Endothelial cell of umbilical vein (primary cell): ENCODE data around the gene MAGI3. TPM values are rescaled to one million over a fixed set of nuclear protein-coding genes. Genes with fewer than 3 reads are reported as not detected.

ENCODE experiments used
- BruUV-seq: library from RNA; stranded (reverse); fragments of 400-500 nt; replicated peaks from 2 replicates; lab custom pipeline; 2021; lab: Mats Ljungman, UMichigan
- CTCF ChIA-PET: fragments of 300-600, 350-600 bp; sonication (Branson Sonifier 250); formaldehyde crosslinking; loops from one replicate; lab custom pipeline; 2021; ENCODE audit warnings: antibody characterized with exemption, inconsistent platforms; lab: Charles Lee
- POLR2A ChIA-PET: fragments of 300-600, 350-600 bp; sonication (Branson Sonifier 250); formaldehyde crosslinking; loops from one replicate; lab custom pipeline; 2021; ENCODE audit warnings: antibody characterized with exemption, inconsistent platforms; lab: Charles Lee
- DNase-seq: peaks from one replicate; pipeline ENCODE4 v3.0.0-alpha.2; 2011; ENCODE audit warnings: low read depth, low spot score
- FAIRE-seq: peaks from 2 replicates; lab custom pipeline; 2011; peaks lifted over from hg19 to GRCh38; lab: Jason Lieb, UNC
- H2AFZ ChIP-seq: 2 replicates; pipeline ENCODE4 v1.6.0; 2012; ENCODE audit warnings: low read depth, low read length, control low read depth, inconsistent platforms
- H3K27ac ChIP-seq: 2 replicates; pipeline ENCODE4 v1.5.1; 2011; ENCODE audit warnings: low read depth, mild to moderate bottlenecking, control low read depth, low read length, moderate library complexity; ENCODE audit not compliant: insufficient read depth
- H3K27me3 ChIP-seq, 2 experiments: 2 replicates each; pipeline versions ENCODE4 v1.6.0 to v1.6.1; 2011; ENCODE audit warnings: low read length in 2 of 2, mixed read lengths in 1 of 2; ENCODE audit not compliant: control insufficient read depth in 2 of 2, insufficient read depth in 2 of 2
- H3K36me3 ChIP-seq, 2 experiments: 2 replicates in 1 of 2; 3 replicates in 1 of 2; pipeline ENCODE4 v1.5.1; 2011; ENCODE audit warnings: low read length in 2 of 2, mild to moderate bottlenecking in 1 of 2, moderate library complexity in 1 of 2; ENCODE audit not compliant: control insufficient read depth in 2 of 2, insufficient read depth in 2 of 2; ENCODE audit errors: extremely low read depth in 1 of 2
- H3K4me1 ChIP-seq: 3 replicates; pipeline ENCODE4 v1.5.1; 2011; ENCODE audit warnings: mild to moderate bottlenecking, low read length; ENCODE audit not compliant: control insufficient read depth, insufficient read depth; ENCODE audit errors: extremely low read depth
- H3K4me2 ChIP-seq: 2 replicates; pipeline ENCODE4 v1.6.1; 2011; ENCODE audit warnings: low read length, control low read depth, mixed read lengths; ENCODE audit not compliant: insufficient read depth
- H3K4me3 ChIP-seq, 3 experiments: fragments of 200-600 bp in 1 of 3; sonication (generic), shearing (Covaris generic) in 1 of 3; replicated peaks in 1 of 3; 2 replicates each; pipeline ENCODE4 v1.5.1; 2011 to 2016; ENCODE audit warnings: control low read depth in 3 of 3, low read length in 3 of 3, mild to moderate bottlenecking in 2 of 3, inconsistent platforms in 1 of 3, low read depth in 1 of 3, moderate library complexity in 1 of 3; ENCODE audit not compliant: insufficient read depth in 1 of 3
- H3K79me2 ChIP-seq: 2 replicates; pipeline ENCODE4 v1.6.0; 2012; ENCODE audit warnings: low read length, inconsistent platforms; ENCODE audit not compliant: control insufficient read depth, insufficient read depth
- H3K9ac ChIP-seq: replicated peaks from 2 replicates; pipeline ENCODE3; 2011; ENCODE audit warnings: low read length, control low read depth; ENCODE audit not compliant: insufficient read depth; ENCODE audit errors: extremely low read depth
- H3K9me1 ChIP-seq: replicated peaks from 3 replicates; pipeline ENCODE4 v1.6.0; 2011; ENCODE audit warnings: mild to moderate bottlenecking, low read length; ENCODE audit not compliant: control insufficient read depth, insufficient read depth; ENCODE audit errors: extremely low read depth
- H3K9me3 ChIP-seq: replicated peaks from 2 replicates; pipeline ENCODE4 v1.5.1; 2012; ENCODE audit warnings: low read length, inconsistent platforms; ENCODE audit not compliant: control insufficient read depth, insufficient read depth
- H4K20me1 ChIP-seq: replicated peaks from 2 replicates; pipeline ENCODE3; 2011; ENCODE audit warnings: mild to moderate bottlenecking, low read length; ENCODE audit not compliant: control insufficient read depth, insufficient read depth; ENCODE audit errors: extremely low read depth
- EZH2 ChIP-seq: IDR thresholded peaks from 2 replicates; pipeline ENCODE4 v1.6.1; 2012; ENCODE audit warnings: borderline replicate concordance, low read depth, mild to moderate bottlenecking, moderate library complexity, low read length, inconsistent platforms; ENCODE audit not compliant: severe bottlenecking
- FOS ChIP-seq: IDR thresholded peaks from 2 replicates; pipeline ENCODE4 v1.6.1; 2011; ENCODE audit warnings: mild to moderate bottlenecking, low read length, moderate library complexity, borderline replicate concordance; ENCODE audit not compliant: insufficient read depth
- GATA2 ChIP-seq: IDR thresholded peaks from 2 replicates; pipeline ENCODE4 v1.7.0; 2011; ENCODE audit warnings: low read depth, mild to moderate bottlenecking, moderate library complexity, mixed read lengths, low read length; ENCODE audit not compliant: insufficient read length, insufficient read depth
- JUN ChIP-seq: IDR thresholded peaks from 2 replicates; pipeline ENCODE4 v1.6.1; 2011; ENCODE audit warnings: borderline replicate concordance, low read depth; ENCODE audit not compliant: insufficient read length, insufficient read depth
- MYC ChIP-seq: IDR thresholded peaks from one replicate; pipeline ENCODE4 v1.6.1; 2011; ENCODE audit warnings: mild to moderate bottlenecking, low read depth, low read length
- POLR2A ChIP-seq: IDR thresholded peaks from 2 replicates; pipeline ENCODE4 v1.6.1; 2012; ENCODE audit warnings: low read depth, mild to moderate bottlenecking, control low read depth, low read length
- POLR2AphosphoS5 ChIP-seq: IDR thresholded peaks from 2 replicates; pipeline ENCODE4 v1.6.1; 2012; ENCODE audit warnings: low read depth, mild to moderate bottlenecking, control low read depth, low read length, moderate library complexity; ENCODE audit not compliant: insufficient read depth
- dilution Hi-C: fragments of 300-500 bp; cut with MboI; formaldehyde crosslinking; loops from one replicate; pipeline ENCODE4 v1.15.0; 2019; ENCODE audit warnings: low sequenced_read_pairs; ENCODE audit not compliant: extremely low pct_ligation_motif_present
- intact Hi-C: fragments of 100-400 bp; cut with micrococcal nuclease; formaldehyde crosslinking; loops from one replicate; pipeline ENCODE4 v1.10.0; 2022
- polyA plus RNA-seq, 4 experiments: library from polyadenylated mRNA; depleted of rRNA in 3 of 4; stranded (reverse) in 3 of 4; unstranded in 1 of 4; fragments of >200 nt; gene quantifications; 2 replicates each; pipeline versions ENCODE4 v1.2.1 to v1.2.3, GENCODE V29; 2011 to 2012; ENCODE audit warnings: missing spikeins in 1 of 4
- total RNA-seq: library from RNA; stranded (reverse); gene quantifications from 2 replicates; pipeline ENCODE4 v1.2.3, GENCODE V29; 2021
- TF ChIP-seq, protein P1 (sequence below): IDR thresholded peaks from 2 replicates; pipeline ENCODE4 v1.6.1; 2011; ENCODE audit not compliant: insufficient read depth, insufficient read length
- TF ChIP-seq, protein P2 (sequence below), 2 donors: IDR thresholded peaks; 1 replicate in 1 of 2; 2 replicates in 1 of 2; pipeline ENCODE4 v1.5.1; 2011; ENCODE audit warnings: low read length in 2 of 2, mild to moderate bottlenecking in 2 of 2, moderate library complexity in 2 of 2, control low read depth in 1 of 2, inconsistent platforms in 1 of 2, low read depth in 1 of 2; ENCODE audit not compliant: insufficient read depth in 1 of 2; ENCODE audit errors: extremely low read depth in 1 of 2

MAGI3 gene
- total and polyA plus RNA-seq, 2 donors (not counting 3 experiments of a cell fraction or from before 2014, with no cell fraction given): 2.8 to 16.1 TPM

DNA sequence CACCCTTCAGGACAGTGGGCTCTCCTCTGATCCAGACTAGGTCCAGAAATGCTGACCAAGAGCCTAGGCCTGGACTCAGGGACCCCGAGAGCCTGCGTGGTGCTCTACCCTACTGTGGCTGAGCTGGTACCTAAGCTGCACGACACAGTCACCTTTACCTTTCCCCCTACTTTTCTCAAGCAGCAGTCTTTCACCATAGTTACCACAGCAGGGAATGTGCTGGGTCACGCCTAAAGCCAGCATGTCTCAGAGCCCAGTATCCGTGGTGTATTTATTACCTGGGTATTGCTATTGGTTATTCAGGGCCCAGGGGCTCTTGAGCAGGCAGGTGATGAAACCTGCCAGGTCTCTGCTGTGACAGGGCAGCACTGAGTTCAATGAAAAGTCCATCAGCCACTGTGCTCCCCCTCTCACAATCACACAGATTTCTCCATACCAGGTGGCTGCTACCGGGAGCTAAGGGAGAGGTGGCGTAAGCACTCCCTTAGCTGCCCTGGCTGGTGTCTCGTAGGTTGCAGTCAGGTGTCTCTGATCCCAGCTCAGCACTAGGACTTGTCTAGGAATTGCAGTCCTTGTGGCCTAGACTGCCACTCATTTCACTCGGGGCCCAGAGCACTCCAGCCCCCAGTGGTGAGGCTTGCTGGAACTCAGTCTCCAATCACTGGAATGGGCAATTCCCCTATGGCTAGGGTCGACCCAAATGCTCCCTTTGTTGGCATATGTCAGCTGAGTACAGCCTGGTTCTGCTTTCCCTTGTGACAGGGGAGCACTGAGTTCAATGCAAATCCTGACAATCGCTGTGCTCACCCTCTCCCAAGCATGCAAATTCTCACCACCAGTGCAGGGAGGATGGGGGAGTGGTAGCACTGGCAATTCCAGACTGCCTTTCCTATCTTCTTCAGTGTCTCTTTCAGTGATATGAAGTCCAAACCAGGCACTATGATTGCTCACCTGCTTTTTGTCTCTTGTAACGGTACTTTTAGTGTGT lies 240.3 kb downstream of the MAGI3 start:
- FAIRE-seq (no peak), DNase-seq (no peak)
- H3K9ac ChIP-seq: no peak overlapping the region
- POLR2A ChIA-PET: no interaction called here
- dilution Hi-C loops (no loop called here), intact Hi-C loops (no loop called here)
- no peak overlapping the region for H3K4me2 ChIP-seq
- BruUV-seq: no TSS peak
- no peaks in the 10 kb centered on the region for H3K36me3 ChIP-seq
- no peaks in the 10 kb centered on the region for H3K4me1 ChIP-seq
- no peaks in the 10 kb centered on the region for H3K79me2 ChIP-seq
- no peak overlapping the region for H3K27ac ChIP-seq
- TF ChIP-seq POLR2A (no peak), JUN (no peak), POLR2AphosphoS5 (no peak), EZH2 (no peak), GATA2 (no peak), FOS (no peak), MYC (no peak)
- TF ChIP-seq, protein P1, sequence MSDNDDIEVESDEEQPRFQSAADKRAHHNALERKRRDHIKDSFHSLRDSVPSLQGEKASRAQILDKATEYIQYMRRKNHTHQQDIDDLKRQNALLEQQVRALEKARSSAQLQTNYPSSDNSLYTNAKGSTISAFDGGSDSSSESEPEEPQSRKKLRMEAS: no peak
- TF ChIP-seq, protein P2, sequence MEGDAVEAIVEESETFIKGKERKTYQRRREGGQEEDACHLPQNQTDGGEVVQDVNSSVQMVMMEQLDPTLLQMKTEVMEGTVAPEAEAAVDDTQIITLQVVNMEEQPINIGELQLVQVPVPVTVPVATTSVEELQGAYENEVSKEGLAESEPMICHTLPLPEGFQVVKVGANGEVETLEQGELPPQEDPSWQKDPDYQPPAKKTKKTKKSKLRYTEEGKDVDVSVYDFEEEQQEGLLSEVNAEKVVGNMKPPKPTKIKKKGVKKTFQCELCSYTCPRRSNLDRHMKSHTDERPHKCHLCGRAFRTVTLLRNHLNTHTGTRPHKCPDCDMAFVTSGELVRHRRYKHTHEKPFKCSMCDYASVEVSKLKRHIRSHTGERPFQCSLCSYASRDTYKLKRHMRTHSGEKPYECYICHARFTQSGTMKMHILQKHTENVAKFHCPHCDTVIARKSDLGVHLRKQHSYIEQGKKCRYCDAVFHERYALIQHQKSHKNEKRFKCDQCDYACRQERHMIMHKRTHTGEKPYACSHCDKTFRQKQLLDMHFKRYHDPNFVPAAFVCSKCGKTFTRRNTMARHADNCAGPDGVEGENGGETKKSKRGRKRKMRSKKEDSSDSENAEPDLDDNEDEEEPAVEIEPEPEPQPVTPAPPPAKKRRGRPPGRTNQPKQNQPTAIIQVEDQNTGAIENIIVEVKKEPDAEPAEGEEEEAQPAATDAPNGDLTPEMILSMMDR (IDR thresholded peaks at IDR 0.05; ENCODE audit: extremely low read depth in 1 of 2, insufficient read depth in 1 of 2, low read depth in 1 of 2, low read length in 2 of 2): no peak
- H3K9me3 ChIP-seq: no peaks in the 10 kb centered on the region
- H3K27me3 ChIP-seq: no peaks in the 10 kb centered on the region
- H4K20me1 ChIP-seq: no peaks in the 10 kb centered on the region
- CTCF ChIA-PET: no interaction called here
- H3K4me3 ChIP-seq: no peak overlapping the region
- H2AFZ ChIP-seq: no peak overlapping the region
- no peaks in the 10 kb centered on the region for H3K9me1 ChIP-seq
